GM23338 (cell line): ENCODE measurements around the gene CLSTN2. TPM values are rescaled to one million over a fixed set of nuclear protein-coding genes. Genes with fewer than 3 reads are reported as not detected.

Experiments
- ATAC-seq: fragments of 200-7000 bp; cut with Tn5 transposase; 3 replicates; pipeline ENCODE4 v1.9.1; 2020
- DNase-seq: peaks from one replicate; pipeline ENCODE4 v3.0.0-alpha.2; 2015; ENCODE audit warnings: low spot score
- H2AFZ ChIP-seq: fragments of 200-600 bp; sonication (generic); 2 replicates; pipeline ENCODE4 v1.8.0; 2016; ENCODE audit warnings: antibody characterized with exemption, mild to moderate bottlenecking, moderate library complexity
- H3F3A ChIP-seq: fragments of 200-600 bp; sonication (generic); replicated peaks from 2 replicates; pipeline ENCODE4 v1.8.0; 2017; ENCODE audit warnings: antibody characterized with exemption, mixed run types, low read depth
- H3K27ac ChIP-seq: fragments of 200-600 bp; sonication (generic); 2 replicates; pipeline ENCODE4 v1.6.1; 2016; ENCODE audit warnings: low read depth
- H3K27me3 ChIP-seq: fragments of 200-600 bp; sonication (generic); 2 replicates; pipeline ENCODE4 v1.8.0; 2016; ENCODE audit warnings: mild to moderate bottlenecking, mixed run types, moderate library complexity; ENCODE audit not compliant: insufficient read depth
- H3K36me3 ChIP-seq: fragments of 200-600 bp; sonication (generic); 2 replicates; pipeline ENCODE4 v1.8.0; 2016; ENCODE audit warnings: mild to moderate bottlenecking; ENCODE audit not compliant: insufficient read depth
- H3K4me1 ChIP-seq: fragments of 200-600 bp; sonication (generic); 2 replicates; pipeline ENCODE4 v1.8.0; 2016; ENCODE audit warnings: mild to moderate bottlenecking, moderate library complexity; ENCODE audit not compliant: insufficient read depth
- H3K4me2 ChIP-seq: fragments of 200-600 bp; sonication (generic); 2 replicates; pipeline ENCODE4 v1.7.1; 2017; ENCODE audit warnings: mixed run types
- H3K4me3 ChIP-seq: fragments of 200-600 bp; sonication (generic); 2 replicates; pipeline ENCODE4 v1.6.1; 2016; ENCODE audit warnings: mixed run types
- H3K79me2 ChIP-seq: fragments of 200-600 bp; sonication (generic); replicated peaks from 2 replicates; pipeline ENCODE4 v1.8.0; 2017; ENCODE audit warnings: mild to moderate bottlenecking; ENCODE audit not compliant: insufficient read depth
- H3K9me2 ChIP-seq: fragments of 200-600 bp; sonication (generic); 2 replicates; pipeline ENCODE4 v1.8.0; 2017; ENCODE audit not compliant: insufficient read depth
- H4K20me1 ChIP-seq: fragments of 200-600 bp; sonication (generic); replicated peaks from 2 replicates; pipeline ENCODE4 v1.8.0; 2017; ENCODE audit warnings: mild to moderate bottlenecking; ENCODE audit not compliant: insufficient read depth
- H3K27ac Mint-ChIP-seq: 2 replicates; pipeline ENCODE4 v1.8.0; 2020; ENCODE audit warnings: inconsistent platforms, mild to moderate bottlenecking, moderate library complexity, mixed read lengths
- H3K27me3 Mint-ChIP-seq: 3 replicates; pipeline ENCODE4 v1.8.0; 2022; ENCODE audit warnings: low read depth, mild to moderate bottlenecking, moderate library complexity, mixed read lengths, inconsistent platforms; ENCODE audit not compliant: insufficient read depth, poor library complexity
- H3K36me3 Mint-ChIP-seq: 3 replicates; pipeline ENCODE4 v1.8.0; 2021; ENCODE audit warnings: low read depth, mild to moderate bottlenecking, inconsistent platforms, moderate library complexity, mixed read lengths
- H3K4me1 Mint-ChIP-seq: 3 replicates; pipeline ENCODE4 v1.8.0; 2020; ENCODE audit warnings: mild to moderate bottlenecking, inconsistent platforms, mixed read lengths
- H3K4me3 Mint-ChIP-seq: 3 replicates; pipeline ENCODE4 v1.8.0; 2021; ENCODE audit warnings: moderate library complexity, mild to moderate bottlenecking, inconsistent platforms, mixed read lengths
- H3K9me3 Mint-ChIP-seq: 3 replicates; pipeline ENCODE4 v1.8.0; 2020; ENCODE audit warnings: moderate library complexity, mild to moderate bottlenecking, inconsistent platforms, mixed read lengths
- EZH2phosphoT487 ChIP-seq: fragments of 200-600 bp; sonication (generic); IDR thresholded peaks from one replicate; pipeline ENCODE4 v1.8.1; 2018; ENCODE audit warnings: antibody characterized with exemption; ENCODE audit not compliant: unreplicated experiment
- JUNB ChIP-seq: IDR thresholded peaks from one replicate; pipeline ENCODE4 v1.6.1; 2016; ENCODE audit warnings: antibody characterized with exemption; ENCODE audit not compliant: unreplicated experiment
- POLR2AphosphoS5 ChIP-seq: IDR thresholded peaks from 2 replicates; pipeline ENCODE4 v1.6.1; 2016; ENCODE audit warnings: antibody characterized with exemption, low read depth
- ZNF114 ChIP-seq: fragments of 250-450 bp; sonication (Bioruptor Pico); IDR thresholded peaks from 2 replicates; pipeline ENCODE4 v1.5.0; 2020; ENCODE audit warnings: mild to moderate bottlenecking, moderate library complexity
- polyA plus RNA-seq: library from polyadenylated mRNA; unstranded; fragments of >200 nt; fragmentation: Nextera tagmentation; extraction: Ambion mirVana; gene quantifications from 2 replicates; pipeline ENCODE4 v1.2.1, GENCODE V29; 2016
- total RNA-seq: library from RNA; depleted of rRNA; stranded (reverse); fragments of >200 nt; shearing (Covaris generic); gene quantifications from 2 replicates; pipeline ENCODE4 v1.2.3, GENCODE V29; 2014
- TF ChIP-seq, protein P1 (sequence below): fragments of 250-450 bp; sonication (Bioruptor Pico); IDR thresholded peaks from 2 replicates; pipeline ENCODE4 v1.5.0; 2020; ENCODE audit warnings: mild to moderate bottlenecking, moderate library complexity
- TF ChIP-seq, protein P2 (sequence below): IDR thresholded peaks from one replicate; pipeline ENCODE4 v1.6.1; 2018; ENCODE audit warnings: antibody characterized with exemption; ENCODE audit not compliant: unreplicated experiment
- TF ChIP-seq, protein P3 (sequence below): IDR thresholded peaks from 2 replicates; pipeline ENCODE4 v1.6.1; 2016; ENCODE audit warnings: antibody characterized with exemption

Gene CLSTN2
- total and polyA plus RNA-seq, 2 experiments from 2014 or later, result 0.11 to 0.83 TPM

DNA sequence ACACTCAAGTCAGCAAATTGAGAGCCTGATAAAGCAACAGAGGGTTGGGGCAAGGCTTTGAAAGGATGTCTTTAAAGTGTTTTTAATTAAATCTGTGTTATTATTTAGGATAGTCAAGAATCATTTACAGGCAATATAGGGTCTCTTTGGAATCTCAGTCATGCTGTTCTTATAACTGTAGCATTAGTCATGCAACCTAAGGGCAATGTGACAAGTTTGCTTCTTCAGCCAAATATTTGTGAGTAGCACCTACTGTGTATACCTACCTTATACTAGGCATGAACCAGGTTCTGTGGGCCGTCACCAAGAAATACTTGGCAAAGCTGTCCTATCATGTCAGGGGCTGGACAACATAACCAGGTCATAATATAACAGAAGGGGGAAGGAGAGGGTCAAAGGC lies 558.3 kb downstream of the CLSTN2 start:
- Mint-ChIP-seq H3K4me1 (no peaks in the 10 kb centered on the region), H3K4me3 (no peak overlapping the region), H3K9me3 (peaks cover 3% of the 10 kb centered on the region; the same call in 2 of the 3 replicates), H3K27ac (no peak overlapping the region), H3K36me3 (no peaks in the 10 kb centered on the region; the same call in 2 of the 3 replicates), H3K27me3 (no peaks in the 10 kb centered on the region)
- Histone ChIP-seq H3K4me1 (no peaks in the 10 kb centered on the region), H3K27me3 (no peaks in the 10 kb centered on the region), H3F3A (no peaks in the 10 kb centered on the region), H3K9me2 (0 out of 2 replicates have a peak, but pooled peaks cover 4% of the 10 kb centered on the region), H3K36me3 (no peaks in the 10 kb centered on the region), H3K27ac (no peak overlapping the region), H4K20me1 (no peaks in the 10 kb centered on the region), H3K4me2 (no peak overlapping the region), H3K4me3 (no peak overlapping the region), H3K79me2 (no peaks in the 10 kb centered on the region), H2AFZ (no peak overlapping the region)
- no peak for ATAC-seq
- no peak for DNase-seq
- TF ChIP-seq POLR2AphosphoS5 (no peak), JUNB (no peak)
- TF ChIP-seq, protein P1, sequence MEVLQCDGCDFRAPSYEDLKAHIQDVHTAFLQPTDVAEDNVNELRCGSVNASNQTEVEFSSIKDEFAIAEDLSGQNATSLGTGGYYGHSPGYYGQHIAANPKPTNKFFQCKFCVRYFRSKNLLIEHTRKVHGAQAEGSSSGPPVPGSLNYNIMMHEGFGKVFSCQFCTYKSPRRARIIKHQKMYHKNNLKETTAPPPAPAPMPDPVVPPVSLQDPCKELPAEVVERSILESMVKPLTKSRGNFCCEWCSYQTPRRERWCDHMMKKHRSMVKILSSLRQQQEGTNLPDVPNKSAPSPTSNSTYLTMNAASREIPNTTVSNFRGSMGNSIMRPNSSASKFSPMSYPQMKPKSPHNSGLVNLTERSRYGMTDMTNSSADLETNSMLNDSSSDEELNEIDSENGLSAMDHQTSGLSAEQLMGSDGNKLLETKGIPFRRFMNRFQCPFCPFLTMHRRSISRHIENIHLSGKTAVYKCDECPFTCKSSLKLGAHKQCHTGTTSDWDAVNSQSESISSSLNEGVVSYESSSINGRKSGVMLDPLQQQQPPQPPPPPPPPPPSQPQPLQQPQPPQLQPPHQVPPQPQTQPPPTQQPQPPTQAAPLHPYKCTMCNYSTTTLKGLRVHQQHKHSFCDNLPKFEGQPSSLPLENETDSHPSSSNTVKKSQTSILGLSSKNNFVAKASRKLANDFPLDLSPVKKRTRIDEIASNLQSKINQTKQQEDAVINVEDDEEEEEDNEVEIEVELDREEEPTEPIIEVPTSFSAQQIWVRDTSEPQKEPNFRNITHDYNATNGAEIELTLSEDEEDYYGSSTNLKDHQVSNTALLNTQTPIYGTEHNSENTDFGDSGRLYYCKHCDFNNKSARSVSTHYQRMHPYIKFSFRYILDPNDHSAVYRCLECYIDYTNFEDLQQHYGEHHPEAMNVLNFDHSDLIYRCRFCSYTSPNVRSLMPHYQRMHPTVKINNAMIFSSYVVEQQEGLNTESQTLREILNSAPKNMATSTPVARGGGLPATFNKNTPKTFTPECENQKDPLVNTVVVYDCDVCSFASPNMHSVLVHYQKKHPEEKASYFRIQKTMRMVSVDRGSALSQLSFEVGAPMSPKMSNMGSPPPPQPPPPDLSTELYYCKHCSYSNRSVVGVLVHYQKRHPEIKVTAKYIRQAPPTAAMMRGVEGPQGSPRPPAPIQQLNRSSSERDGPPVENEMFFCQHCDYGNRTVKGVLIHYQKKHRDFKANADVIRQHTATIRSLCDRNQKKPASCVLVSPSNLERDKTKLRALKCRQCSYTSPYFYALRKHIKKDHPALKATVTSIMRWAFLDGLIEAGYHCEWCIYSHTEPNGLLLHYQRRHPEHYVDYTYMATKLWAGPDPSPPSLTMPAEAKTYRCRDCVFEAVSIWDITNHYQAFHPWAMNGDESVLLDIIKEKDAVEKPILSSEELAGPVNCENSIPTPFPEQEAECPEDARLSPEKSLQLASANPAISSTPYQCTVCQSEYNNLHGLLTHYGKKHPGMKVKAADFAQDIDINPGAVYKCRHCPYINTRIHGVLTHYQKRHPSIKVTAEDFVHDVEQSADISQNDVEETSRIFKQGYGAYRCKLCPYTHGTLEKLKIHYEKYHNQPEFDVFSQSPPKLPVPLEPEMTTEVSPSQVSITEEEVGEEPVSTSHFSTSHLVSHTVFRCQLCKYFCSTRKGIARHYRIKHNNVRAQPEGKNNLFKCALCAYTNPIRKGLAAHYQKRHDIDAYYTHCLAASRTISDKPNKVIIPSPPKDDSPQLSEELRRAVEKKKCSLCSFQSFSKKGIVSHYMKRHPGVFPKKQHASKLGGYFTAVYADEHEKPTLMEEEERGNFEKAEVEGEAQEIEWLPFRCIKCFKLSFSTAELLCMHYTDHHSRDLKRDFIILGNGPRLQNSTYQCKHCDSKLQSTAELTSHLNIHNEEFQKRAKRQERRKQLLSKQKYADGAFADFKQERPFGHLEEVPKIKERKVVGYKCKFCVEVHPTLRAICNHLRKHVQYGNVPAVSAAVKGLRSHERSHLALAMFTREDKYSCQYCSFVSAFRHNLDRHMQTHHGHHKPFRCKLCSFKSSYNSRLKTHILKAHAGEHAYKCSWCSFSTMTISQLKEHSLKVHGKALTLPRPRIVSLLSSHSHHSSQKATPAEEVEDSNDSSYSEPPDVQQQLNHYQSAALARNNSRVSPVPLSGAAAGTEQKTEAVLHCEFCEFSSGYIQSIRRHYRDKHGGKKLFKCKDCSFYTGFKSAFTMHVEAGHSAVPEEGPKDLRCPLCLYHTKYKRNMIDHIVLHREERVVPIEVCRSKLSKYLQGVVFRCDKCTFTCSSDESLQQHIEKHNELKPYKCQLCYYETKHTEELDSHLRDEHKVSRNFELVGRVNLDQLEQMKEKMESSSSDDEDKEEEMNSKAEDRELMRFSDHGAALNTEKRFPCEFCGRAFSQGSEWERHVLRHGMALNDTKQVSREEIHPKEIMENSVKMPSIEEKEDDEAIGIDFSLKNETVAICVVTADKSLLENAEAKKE (CRISPR knock-in tag), result no peak

- Mint-ChIP-seq H3K27ac (no peak overlapping the region), H3K4me1 (peaks cover 3% of the 10 kb centered on the region; the same call in 1 of the 3 replicates), H3K9me3 (peaks cover 3% of the 10 kb centered on the region; the same call in 1 of the 3 replicates), H3K36me3 (no peaks in the 10 kb centered on the region), H3K4me3 (no peak overlapping the region), H3K27me3 (no peaks in the 10 kb centered on the region)
- no peaks in the 10 kb centered on the region for H4K20me1 ChIP-seq
- no peaks in the 10 kb centered on the region for H3K27me3 ChIP-seq
- H3K9me2 ChIP-seq, result 0 out of 2 replicates have a peak, but pooled peaks cover 4% of the 10 kb centered on the region
- no peak overlapping the region for H3K4me2 ChIP-seq
- no peaks in the 10 kb centered on the region for H3K4me1 ChIP-seq
- no peaks in the 10 kb centered on the region for H3K36me3 ChIP-seq
- no peak for DNase-seq
- H2AFZ ChIP-seq, result no peak overlapping the region
- H3K79me2 ChIP-seq, result no peaks in the 10 kb centered on the region
- H3F3A ChIP-seq, result no peaks in the 10 kb centered on the region
- H3K4me3 ChIP-seq, result no peak overlapping the region
- no peak overlapping the region for H3K27ac ChIP-seq
- ATAC-seq, result no peak
- TF ChIP-seq EZH2phosphoT487, result no peak
- no peak for TF ChIP-seq POLR2AphosphoS5
- TF ChIP-seq, protein P2, sequence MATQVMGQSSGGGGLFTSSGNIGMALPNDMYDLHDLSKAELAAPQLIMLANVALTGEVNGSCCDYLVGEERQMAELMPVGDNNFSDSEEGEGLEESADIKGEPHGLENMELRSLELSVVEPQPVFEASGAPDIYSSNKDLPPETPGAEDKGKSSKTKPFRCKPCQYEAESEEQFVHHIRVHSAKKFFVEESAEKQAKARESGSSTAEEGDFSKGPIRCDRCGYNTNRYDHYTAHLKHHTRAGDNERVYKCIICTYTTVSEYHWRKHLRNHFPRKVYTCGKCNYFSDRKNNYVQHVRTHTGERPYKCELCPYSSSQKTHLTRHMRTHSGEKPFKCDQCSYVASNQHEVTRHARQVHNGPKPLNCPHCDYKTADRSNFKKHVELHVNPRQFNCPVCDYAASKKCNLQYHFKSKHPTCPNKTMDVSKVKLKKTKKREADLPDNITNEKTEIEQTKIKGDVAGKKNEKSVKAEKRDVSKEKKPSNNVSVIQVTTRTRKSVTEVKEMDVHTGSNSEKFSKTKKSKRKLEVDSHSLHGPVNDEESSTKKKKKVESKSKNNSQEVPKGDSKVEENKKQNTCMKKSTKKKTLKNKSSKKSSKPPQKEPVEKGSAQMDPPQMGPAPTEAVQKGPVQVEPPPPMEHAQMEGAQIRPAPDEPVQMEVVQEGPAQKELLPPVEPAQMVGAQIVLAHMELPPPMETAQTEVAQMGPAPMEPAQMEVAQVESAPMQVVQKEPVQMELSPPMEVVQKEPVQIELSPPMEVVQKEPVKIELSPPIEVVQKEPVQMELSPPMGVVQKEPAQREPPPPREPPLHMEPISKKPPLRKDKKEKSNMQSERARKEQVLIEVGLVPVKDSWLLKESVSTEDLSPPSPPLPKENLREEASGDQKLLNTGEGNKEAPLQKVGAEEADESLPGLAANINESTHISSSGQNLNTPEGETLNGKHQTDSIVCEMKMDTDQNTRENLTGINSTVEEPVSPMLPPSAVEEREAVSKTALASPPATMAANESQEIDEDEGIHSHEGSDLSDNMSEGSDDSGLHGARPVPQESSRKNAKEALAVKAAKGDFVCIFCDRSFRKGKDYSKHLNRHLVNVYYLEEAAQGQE, result no peak
- no peak for TF ChIP-seq ZNF114 (CRISPR knock-in tag)
- no peak for TF ChIP-seq JUNB
- TF ChIP-seq, protein P3, sequence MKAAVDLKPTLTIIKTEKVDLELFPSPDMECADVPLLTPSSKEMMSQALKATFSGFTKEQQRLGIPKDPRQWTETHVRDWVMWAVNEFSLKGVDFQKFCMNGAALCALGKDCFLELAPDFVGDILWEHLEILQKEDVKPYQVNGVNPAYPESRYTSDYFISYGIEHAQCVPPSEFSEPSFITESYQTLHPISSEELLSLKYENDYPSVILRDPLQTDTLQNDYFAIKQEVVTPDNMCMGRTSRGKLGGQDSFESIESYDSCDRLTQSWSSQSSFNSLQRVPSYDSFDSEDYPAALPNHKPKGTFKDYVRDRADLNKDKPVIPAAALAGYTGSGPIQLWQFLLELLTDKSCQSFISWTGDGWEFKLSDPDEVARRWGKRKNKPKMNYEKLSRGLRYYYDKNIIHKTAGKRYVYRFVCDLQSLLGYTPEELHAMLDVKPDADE, result no peak
Measured at GRCh38 chr3:140494970-140495369, 560.0 kb downstream of the CLSTN2 start.
